ENCODE measurements around the gene NEDD4. TPM values are rescaled to one million over a fixed set of nuclear protein-coding genes. Genes with fewer than 3 reads are reported as not detected.

NEDD4 gene
- total RNA-seq, 1 donor from 2014 or later: 15.6 TPM

- DNase-seq (ENCODE audit: low read depth): no peak
- TF ChIP-seq, protein P1, sequence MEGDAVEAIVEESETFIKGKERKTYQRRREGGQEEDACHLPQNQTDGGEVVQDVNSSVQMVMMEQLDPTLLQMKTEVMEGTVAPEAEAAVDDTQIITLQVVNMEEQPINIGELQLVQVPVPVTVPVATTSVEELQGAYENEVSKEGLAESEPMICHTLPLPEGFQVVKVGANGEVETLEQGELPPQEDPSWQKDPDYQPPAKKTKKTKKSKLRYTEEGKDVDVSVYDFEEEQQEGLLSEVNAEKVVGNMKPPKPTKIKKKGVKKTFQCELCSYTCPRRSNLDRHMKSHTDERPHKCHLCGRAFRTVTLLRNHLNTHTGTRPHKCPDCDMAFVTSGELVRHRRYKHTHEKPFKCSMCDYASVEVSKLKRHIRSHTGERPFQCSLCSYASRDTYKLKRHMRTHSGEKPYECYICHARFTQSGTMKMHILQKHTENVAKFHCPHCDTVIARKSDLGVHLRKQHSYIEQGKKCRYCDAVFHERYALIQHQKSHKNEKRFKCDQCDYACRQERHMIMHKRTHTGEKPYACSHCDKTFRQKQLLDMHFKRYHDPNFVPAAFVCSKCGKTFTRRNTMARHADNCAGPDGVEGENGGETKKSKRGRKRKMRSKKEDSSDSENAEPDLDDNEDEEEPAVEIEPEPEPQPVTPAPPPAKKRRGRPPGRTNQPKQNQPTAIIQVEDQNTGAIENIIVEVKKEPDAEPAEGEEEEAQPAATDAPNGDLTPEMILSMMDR (conservative IDR thresholded peaks at IDR 0.05; ENCODE audit: low read depth, low read length): no peak
- no peak overlapping the region for H3K4me3 ChIP-seq (ENCODE audit: low read depth, low read length)
Measured at GRCh38 chr15:55863911-55864310, 129.5 kb downstream of the NEDD4 start.

GRCh38 chr15:55861115-55861514, 132.3 kb downstream of the NEDD4 start:
- H3K4me3 ChIP-seq (ENCODE audit: low read depth, low read length): no peak overlapping the region
- DNase-seq (ENCODE audit: low read depth): no peak
- TF ChIP-seq, protein P1 (conservative IDR thresholded peaks at IDR 0.05; ENCODE audit: low read depth, low read length): no peak

DNA sequence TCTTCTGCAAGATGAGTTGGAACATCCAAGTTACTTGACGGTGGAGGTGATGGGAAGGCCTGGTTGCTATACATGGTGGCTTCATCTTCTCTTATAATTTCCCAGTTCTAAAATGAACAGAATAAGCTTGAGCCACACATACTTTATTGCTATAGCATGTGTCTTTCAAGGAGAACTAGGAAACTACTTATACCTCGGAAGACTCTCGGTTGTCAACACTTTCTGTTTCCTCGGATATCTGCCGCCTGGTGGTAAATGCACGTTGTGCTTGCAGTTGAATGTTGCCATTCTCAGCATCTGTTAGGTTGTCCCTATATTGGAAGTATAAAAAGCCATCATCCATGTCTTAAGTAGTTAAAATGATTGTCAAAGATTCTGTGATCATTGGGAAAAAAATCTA, 132.9 kb downstream of the NEDD4 start:
- no peak for DNase-seq (ENCODE audit: low read depth)
- no peak overlapping the region for H3K4me3 ChIP-seq (ENCODE audit: low read depth, low read length)
- TF ChIP-seq, protein P1 (conservative IDR thresholded peaks at IDR 0.05; ENCODE audit: low read depth, low read length): no peak

- DNase-seq (ENCODE audit: low read depth): no peak
- TF ChIP-seq, protein P1 (conservative IDR thresholded peaks at IDR 0.05; ENCODE audit: low read depth, low read length): no peak
- no peak overlapping the region for H3K4me3 ChIP-seq (ENCODE audit: low read depth, low read length)
Measured at GRCh38 chr15:55859681-55860080, 133.7 kb downstream of the NEDD4 start.

DNA sequence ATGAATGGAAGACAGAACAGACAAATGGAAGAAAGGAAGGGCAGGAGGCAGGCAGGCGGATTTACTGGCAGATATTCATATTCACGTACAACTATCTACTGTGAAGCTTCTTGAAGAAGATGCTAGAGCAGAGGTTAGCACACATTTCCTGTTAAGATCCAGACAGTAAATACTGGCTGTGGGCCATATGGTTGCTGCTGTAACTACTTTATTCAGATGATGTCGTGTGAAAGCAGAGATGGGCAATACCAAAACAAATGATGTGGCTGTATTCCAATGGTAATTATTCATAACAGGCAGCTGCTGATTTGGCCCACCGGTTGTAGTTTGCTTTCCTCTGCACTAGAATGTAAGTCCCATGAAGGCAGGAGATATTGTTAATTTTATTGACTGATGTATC, 134.8 kb downstream of the NEDD4 start:
- TF ChIP-seq, protein P1 (conservative IDR thresholded peaks at IDR 0.05; ENCODE audit: low read depth, low read length): no peak
- no peak for DNase-seq (ENCODE audit: low read depth)
- no peak overlapping the region for H3K4me3 ChIP-seq (ENCODE audit: low read depth, low read length)

DNA sequence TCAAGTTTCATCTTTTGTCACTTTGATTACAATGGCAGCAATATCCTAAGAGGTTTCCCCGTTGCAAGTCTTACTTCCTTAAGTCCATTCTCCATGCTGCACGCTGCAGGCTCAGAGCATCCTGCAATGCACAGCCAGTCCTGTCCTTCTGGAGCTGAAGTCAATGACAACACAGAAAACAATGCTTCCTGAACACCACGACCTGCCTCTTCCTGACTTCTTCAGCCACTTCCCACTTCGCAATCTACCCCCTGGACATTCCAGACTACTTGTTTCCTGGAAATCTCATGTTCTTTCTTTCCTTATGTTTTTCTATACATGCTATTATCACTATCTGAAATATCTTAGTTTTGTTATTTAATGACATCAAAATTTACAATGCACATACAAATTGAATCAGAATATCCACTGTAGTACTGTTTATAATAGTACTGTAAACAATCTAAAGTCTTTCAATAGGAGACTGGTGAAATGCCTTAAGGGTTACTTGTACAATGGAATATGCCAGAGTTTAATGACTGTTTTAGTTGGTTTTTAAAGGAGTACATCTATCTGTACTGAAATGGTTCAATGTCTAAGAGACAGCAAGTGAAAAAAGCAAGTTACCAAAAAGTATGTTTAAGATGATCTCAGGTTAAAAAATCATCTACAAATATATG, 136.8 kb downstream of the NEDD4 start:
- DNase-seq (ENCODE audit: low read depth): no peak
- TF ChIP-seq, protein P1 (conservative IDR thresholded peaks at IDR 0.05; ENCODE audit: low read depth, low read length): no peak
- no peak overlapping the region for H3K4me3 ChIP-seq (ENCODE audit: low read depth, low read length)

DNA sequence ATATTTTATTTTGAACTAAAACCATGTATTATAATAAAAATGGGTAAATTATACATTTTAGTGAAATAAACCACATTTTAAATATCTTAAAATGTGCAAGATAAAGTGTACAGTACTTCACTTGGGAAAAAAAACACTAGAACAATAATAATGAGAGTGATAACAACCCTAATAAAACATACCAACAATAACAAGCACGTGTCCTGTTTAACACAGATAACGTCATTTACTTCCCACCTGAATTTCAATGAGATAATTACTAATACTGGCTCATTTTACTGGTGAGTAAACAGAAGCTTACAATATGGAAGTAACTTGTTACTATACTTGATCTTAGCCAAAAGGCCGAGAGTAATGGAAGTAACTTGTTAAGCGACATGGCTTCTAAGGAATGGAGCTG, 140.3 kb downstream of the NEDD4 start:
- TF ChIP-seq, protein P1 (conservative IDR thresholded peaks at IDR 0.05; ENCODE audit: low read depth, low read length): no peak
- DNase-seq (ENCODE audit: low read depth): no peak

More for the DNA sequence above, 140.3 kb downstream of the NEDD4 start:
- no peak overlapping the region for H3K4me3 ChIP-seq (ENCODE audit: low read depth, low read length)

All from epithelial cell of proximal tubule (primary cell).